Mucosa of descending colon (tissue), 3 donors: ENCODE results near the gene FAM13B. TPM values are rescaled to one million over a fixed set of nuclear protein-coding genes. Genes with fewer than 3 reads are reported as not detected.

ENCODE experiments used
- ATAC-seq: fragments of 200-7000 bp; cut with Tn5 transposase; one replicate; pipeline ENCODE4 v1.9.1; 2020; ENCODE audit warnings: mild to moderate bottlenecking, moderate library complexity
- DNase-seq, 3 donors: peaks; one replicate each; pipeline ENCODE4 v3.0.0-alpha.2; 2020
- H3K36me3 ChIP-seq: fragments of 200-600 bp; one replicate; pipeline ENCODE4 v1.8.0; 2021; ENCODE audit warnings: low read depth, mild to moderate bottlenecking
- H3K4me1 ChIP-seq: fragments of 200-600 bp; one replicate; pipeline ENCODE4 v1.8.0; 2021; ENCODE audit warnings: low read depth, mild to moderate bottlenecking
- H3K4me3 ChIP-seq: fragments of 200-600 bp; one replicate; pipeline ENCODE4 v1.8.0; 2021; ENCODE audit warnings: mild to moderate bottlenecking
- H3K9me3 ChIP-seq: fragments of 200-600 bp; one replicate; pipeline ENCODE4 v1.8.0; 2021; ENCODE audit warnings: mild to moderate bottlenecking
- CTCF ChIP-seq: fragments of 200-600 bp; IDR thresholded peaks from one replicate; pipeline ENCODE4 v1.8.0; 2022; ENCODE audit warnings: antibody characterized with exemption, mild to moderate bottlenecking
- intact Hi-C, 2 donors: fragments of 100-400 bp; cut with DNase I in 1 of 2; cut with micrococcal nuclease in 1 of 2; formaldehyde crosslinking; loops; one replicate each; pipeline versions ENCODE4 v1.11.0 to v1.11.1; 2022; cut with DNase I, micrococcal nuclease
- total RNA-seq, 3 donors: library from RNA; stranded (reverse); fragmentation: NEBNext Ultra II Directional in 2 of 3; extraction: Animal tissue kit (Norgen Biotek cat#: 25700) in 2 of 3; gene quantifications; one replicate each; pipeline versions ENCODE4 v1.2.1 to v1.2.4, GENCODE V29; 2021 to 2023
- donor health status: DM: no; HTN: no; CAD: no; lungs with moderate emphysema.
- donor health status: DM: no; HTN: no; CAD: no.
- donor health status: DM: no; HTN: yes; CAD: no.

Gene FAM13B
- total RNA-seq, 3 donors from 2014 or later = 25.5 to 58.4 (median 25.8) TPM

- DNase-seq (no peak), ATAC-seq (no peak)
- intact Hi-C loops = no loop called here
- Histone ChIP-seq H3K4me1 (no peaks in the 10 kb centered on the region), H3K4me3 (no peak overlapping the region), H3K36me3 (no peaks in the 10 kb centered on the region), H3K9me3 (no peaks in the 10 kb centered on the region)
- no peak for TF ChIP-seq CTCF
Observed at GRCh38 chr5:137891849-137892248, 141.0 kb downstream of the FAM13B start.

- ATAC-seq (no peak), DNase-seq (no peak)
- no peak for TF ChIP-seq CTCF
- H3K4me1 ChIP-seq = no peaks in the 10 kb centered on the region
- no peak overlapping the region for H3K4me3 ChIP-seq
- intact Hi-C loops = no loop called here
- H3K9me3 ChIP-seq = no peaks in the 10 kb centered on the region
- H3K36me3 ChIP-seq = no peaks in the 10 kb centered on the region
Observed at GRCh38 chr5:137890845-137891244, 142.0 kb downstream of the FAM13B start.

GRCh38 chr5:137888863-137889759 is 143.8 kb downstream of the FAM13B start, which contains the start of gene PKD2L2:
Gene PKD2L2, plus strand, starts transcription at chr5:137889457. Its CDS starts 35 bp downstream, at chr5:137889492.
- H3K36me3 ChIP-seq = no peaks in the 10 kb centered on the region
- no peak for TF ChIP-seq CTCF
- DNase-seq = peak; percentile 62 to 89 (median 79)
- H3K4me3 ChIP-seq = no peak within 1 kb of the TSS
- no peaks in the 10 kb centered on the region for H3K4me1 ChIP-seq
- H3K9me3 ChIP-seq = no peaks in the 10 kb centered on the region
- intact Hi-C loops = no loop called here
- ATAC-seq = peak; percentile 97

- Histone ChIP-seq H3K9me3 (no peaks in the 10 kb centered on the region), H3K36me3 (no peaks in the 10 kb centered on the region), H3K4me1 (no peaks in the 10 kb centered on the region), H3K4me3 (no peak overlapping the region)
- DNase-seq (no peak), ATAC-seq (no peak)
- intact Hi-C loops = no loop called here
- no peak for TF ChIP-seq CTCF
Observed at GRCh38 chr5:137888466-137888862, 144.4 kb downstream of the FAM13B start.

Other genes with a start within 250 kb of the FAM13B start
- gene MYOT, start 165.2 kb downstream of the FAM13B start, total RNA-seq = 1 to 10 TPM in 2 of 3 donors, under 1 TPM in 1; 0.84 to 8.4 (median 2.0) TPM
- gene PKD2L2, start 143.6 kb downstream of the FAM13B start, total RNA-seq = not detected
- gene WNT8A, start 51.0 kb upstream of the FAM13B start, total RNA-seq = not detected
- 1 to 10 TPM in 2 of 3 donors, not detected in 1; 1.6 to 4.3 TPM for gene NME5, start 106.3 kb upstream of the FAM13B start, total RNA-seq
- 10 to 100 TPM; 42.6 to 58.5 (median 57.3) TPM for gene BRD8, start 145.6 kb upstream of the FAM13B start, total RNA-seq
- 10 to 100 TPM in 1 of 3 donors, 1 to 10 TPM in 2; 1.4 to 12.9 (median 2.8) TPM for gene KIF20A, start 146.0 kb upstream of the FAM13B start, total RNA-seq
- 10 to 100 TPM; 19.3 to 22.2 (median 21.9) TPM for gene CDC23, start 180.2 kb upstream of the FAM13B start, total RNA-seq
- 1 to 10 TPM in 2 of 3 donors, under 1 TPM in 1; 0.77 to 2.4 (median 1.1) TPM for gene GFRA3, start 241.5 kb upstream of the FAM13B start, total RNA-seq